CD4-positive, alpha-beta T cell (primary cell): ENCODE results near the gene RIPOR1. TPM values are rescaled to one million over a fixed set of nuclear protein-coding genes. Genes with fewer than 3 reads are reported as not detected.

Source experiments
- ATAC-seq: fragments of 200-7000 bp; cut with Tn5 transposase; one replicate; pipeline ENCODE4 v1.10.0; 2022; ENCODE audit warnings: mild to moderate bottlenecking; ENCODE audit not compliant: poor library complexity
- CTCF ChIA-PET: fragments of 350-600 bp; sonication (Branson Sonifier 250); formaldehyde crosslinking; loops from one replicate; lab custom pipeline; 2021; ENCODE audit warnings: antibody characterized with exemption, inconsistent platforms; lab: Charles Lee
- POLR2A ChIA-PET: fragments of 350-600 bp; sonication (Branson Sonifier 250); formaldehyde crosslinking; loops from one replicate; lab custom pipeline; 2021; ENCODE audit warnings: antibody characterized with exemption, inconsistent platforms; lab: Charles Lee
- DNase-seq, 14 experiments: peaks; one replicate each; pipeline ENCODE4 v3.0.0-alpha.2; 2013 to 2020; ENCODE audit warnings: mixed read lengths in 2 of 14
- H3K27ac ChIP-seq, 2 donors: one replicate each; pipeline versions ENCODE4 v1.5.1 to v1.7.0; 2013; ENCODE audit warnings: low read length in 2 of 2, low read depth in 1 of 2, mild to moderate bottlenecking in 1 of 2
- H3K27me3 ChIP-seq, 2 experiments: 1 replicate in 1 of 2; 2 replicates in 1 of 2; pipeline versions ENCODE4 v1.6.1 to v1.7.0; 2013; ENCODE audit warnings: low read length in 2 of 2, control low read depth in 1 of 2, mild to moderate bottlenecking in 1 of 2, moderate library complexity in 1 of 2; ENCODE audit not compliant: insufficient read depth in 2 of 2, control insufficient read depth in 1 of 2
- H3K36me3 ChIP-seq: one replicate; pipeline ENCODE4 v1.6.1; 2013; ENCODE audit warnings: low read length, control low read depth; ENCODE audit not compliant: insufficient read depth
- H3K4me1 ChIP-seq: one replicate; pipeline ENCODE4 v1.6.1; 2013; ENCODE audit warnings: low read length, control low read depth; ENCODE audit not compliant: insufficient read depth
- H3K4me3 ChIP-seq: one replicate; pipeline ENCODE4 v1.5.1; 2013; ENCODE audit warnings: mild to moderate bottlenecking, low read length, moderate library complexity
- H3K9me3 ChIP-seq, 2 experiments: 1 replicate in 1 of 2; 2 replicates in 1 of 2; pipeline versions ENCODE4 v1.6.1 to v1.7.0; 2013; ENCODE audit warnings: low read length in 2 of 2, mild to moderate bottlenecking in 2 of 2, control low read depth in 1 of 2, moderate library complexity in 1 of 2; ENCODE audit not compliant: control insufficient read depth in 1 of 2, insufficient read depth in 1 of 2
- H3K27ac Mint-ChIP-seq: one replicate; pipeline ENCODE4 v1.8.0; 2020; ENCODE audit warnings: mixed read lengths
- H3K27me3 Mint-ChIP-seq: one replicate; pipeline ENCODE4 v1.8.0; 2021; ENCODE audit warnings: mixed read lengths
- H3K36me3 Mint-ChIP-seq: one replicate; pipeline ENCODE4 v1.8.0; 2021; ENCODE audit warnings: low read depth, mixed read lengths
- H3K4me1 Mint-ChIP-seq: one replicate; pipeline ENCODE4 v1.8.0; 2021; ENCODE audit warnings: low read depth, mixed read lengths
- H3K4me3 Mint-ChIP-seq: one replicate; pipeline ENCODE4 v1.8.0; 2020; ENCODE audit warnings: mild to moderate bottlenecking, mixed read lengths
- H3K9me3 Mint-ChIP-seq: one replicate; pipeline ENCODE4 v1.8.0; 2020; ENCODE audit warnings: mixed read lengths
- CTCF ChIP-seq: fragments of 200-600 bp; IDR thresholded peaks from one replicate; pipeline ENCODE4 v1.8.0; 2022; ENCODE audit warnings: antibody characterized with exemption, mild to moderate bottlenecking
- intact Hi-C, 2 experiments: fragments of 100-400 bp; cut with DNase I in 1 of 2; cut with micrococcal nuclease in 1 of 2; formaldehyde crosslinking; loops; one replicate each; pipeline versions ENCODE4 v1.15.1 to v1.9.0; 2023 to 2025; cut with DNase I, micrococcal nuclease
- total RNA-seq, 174 experiments: library from RNA in 2 of 174; stranded (reverse) in 2 of 174; gene quantifications; one replicate each; pipeline ENCODE4 v1.2.3 and lab custom pipeline; 2021 to 2026

Gene RIPOR1
- total RNA-seq, 2 experiments from 2014 or later = 21.3 to 25.4 TPM

DNA sequence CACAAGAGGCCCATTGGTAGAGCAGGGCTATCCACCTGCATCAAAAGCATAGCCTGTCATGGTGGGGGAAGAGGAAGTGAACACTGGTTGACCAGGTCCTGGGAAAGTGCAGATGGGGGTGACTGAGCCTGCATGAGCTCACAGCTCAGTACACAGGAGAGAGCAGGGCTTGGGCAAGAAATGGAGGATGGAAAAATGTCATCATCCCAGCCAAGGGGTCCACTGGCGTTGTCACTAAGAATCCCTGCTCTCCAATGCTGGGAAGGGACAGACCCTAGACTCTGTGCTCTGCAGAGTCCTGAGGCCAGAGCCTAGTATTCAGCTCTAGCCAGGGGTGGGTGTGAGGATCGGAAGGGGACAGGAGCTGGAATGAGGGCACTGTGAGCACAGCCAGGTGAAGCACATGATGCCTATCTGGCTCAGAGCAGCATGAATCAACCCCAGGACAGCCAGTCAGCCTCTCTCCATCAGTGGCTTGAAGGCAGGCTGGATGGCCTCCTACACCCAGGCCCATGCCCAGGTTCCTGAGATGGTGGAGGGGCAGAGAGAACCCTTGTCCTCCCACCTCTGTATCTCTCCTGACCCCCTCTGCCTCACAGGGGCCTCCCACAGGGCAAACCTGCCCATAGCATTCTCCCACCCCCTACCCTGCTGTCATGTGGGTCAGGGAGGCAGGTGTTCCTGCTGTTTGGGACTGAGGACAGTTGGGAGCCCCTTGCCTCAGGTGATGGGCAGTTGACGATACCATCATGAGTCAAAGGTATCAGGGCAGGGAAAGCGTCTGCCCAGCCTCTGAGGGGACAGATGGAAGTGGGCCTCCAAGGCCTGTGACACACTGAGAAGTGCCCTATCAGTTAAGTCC is 19.9 kb downstream of the RIPOR1 start:
- H3K4me1 Mint-ChIP-seq = peaks cover 49% of the 10 kb centered on the region
- no peaks in the 10 kb centered on the region for H3K27me3 ChIP-seq
- ChIA-PET CTCF (interaction anchor here (0.9 to 9.6 kb wide), 10 partner anchors 8 to 124 kb away, joined by 3 to 119 read pairs (median 22); partner anchors contain the start of genes ATP6V0D1, CARMIL2 and CTCF), POLR2A (interaction anchor here (1.0 to 6.9 kb wide), 14 partner anchors 11 to 388 kb away, joined by 3 to 358 read pairs (median 8); partner anchors contain the start of genes ACD, ATP6V0D1, C16orf86 and CARMIL2)
- no peak overlapping the region for H3K4me3 Mint-ChIP-seq
- no peaks in the 10 kb centered on the region for H3K9me3 ChIP-seq
- peaks cover 52% of the 10 kb centered on the region for H3K4me1 ChIP-seq
- H3K36me3 Mint-ChIP-seq = peaks cover 20% of the 10 kb centered on the region
- peak overlapping the region; percentile 72 to 76 for H3K27ac ChIP-seq
- H3K27ac Mint-ChIP-seq = peak overlapping the region; percentile 92
- no peak for ATAC-seq
- H3K4me3 ChIP-seq = peak overlapping the region; percentile 44
- H3K9me3 Mint-ChIP-seq = no peaks in the 10 kb centered on the region
- intact Hi-C loops = no loop called here
- no peak for TF ChIP-seq CTCF
- H3K27me3 Mint-ChIP-seq = no peaks in the 10 kb centered on the region
- DNase-seq = peak in 1 of 14 experiments; percentile 30
- H3K36me3 ChIP-seq = peaks cover 21% of the 10 kb centered on the region

- no peaks in the 10 kb centered on the region for H3K9me3 Mint-ChIP-seq
- no peaks in the 10 kb centered on the region for H3K27me3 Mint-ChIP-seq
- Histone ChIP-seq H3K36me3 (peaks cover 16% of the 10 kb centered on the region), H3K27ac (peak overlapping the region; percentile 72 to 76), H3K27me3 (no peaks in the 10 kb centered on the region), H3K4me1 (peaks cover 53% of the 10 kb centered on the region), H3K4me3 (no peak overlapping the region), H3K9me3 (no peaks in the 10 kb centered on the region)
- no peak for DNase-seq
- H3K36me3 Mint-ChIP-seq = peaks cover 17% of the 10 kb centered on the region
- CTCF ChIA-PET = interaction anchor here (0.8 to 3.0 kb wide), 3 partner anchors 13 to 267 kb away, joined by 3 to 119 read pairs (median 8); partner anchors contain the start of gene CTCF
- intact Hi-C loops = no loop called here
- TF ChIP-seq CTCF = no peak
- ATAC-seq = no peak
- peak overlapping the region; percentile 92 for H3K27ac Mint-ChIP-seq
- peaks cover 53% of the 10 kb centered on the region for H3K4me1 Mint-ChIP-seq
- H3K4me3 Mint-ChIP-seq = no peak overlapping the region
- POLR2A ChIA-PET = interaction anchor here (4.9 to 6.0 kb wide), 2 partner anchors 13 to 95 kb away, joined by 60 to 90 read pairs; partner anchors contain the start of genes CARMIL2 and CTCF
These were observed 20.6 kb downstream of the RIPOR1 start for GRCh38 chr16:67549240-67549639.

DNA sequence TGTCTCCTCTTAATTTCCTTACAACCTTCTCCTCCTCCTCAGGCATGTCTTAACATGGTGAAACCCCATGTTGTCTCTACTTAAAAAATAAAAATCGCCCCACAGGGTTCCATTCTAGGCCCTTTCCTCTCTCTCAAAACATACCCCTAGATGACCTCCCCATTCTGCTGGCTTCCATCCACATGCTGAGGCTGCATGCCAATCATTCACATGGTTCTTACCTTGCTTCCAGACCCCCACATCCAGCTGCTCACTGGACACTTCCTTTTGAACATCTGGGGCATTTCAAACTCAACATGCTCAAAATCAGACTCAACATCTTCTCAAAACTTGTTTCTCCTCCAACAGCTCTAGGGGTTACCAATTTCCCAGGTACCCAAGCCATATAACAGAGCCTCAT is 21.3 kb downstream of the RIPOR1 start:
- Mint-ChIP-seq H3K4me1 (peaks cover 57% of the 10 kb centered on the region), H3K27ac (peak overlapping the region; percentile 92), H3K36me3 (peaks cover 14% of the 10 kb centered on the region), H3K4me3 (peak overlapping the region; percentile 25), H3K27me3 (no peaks in the 10 kb centered on the region), H3K9me3 (no peaks in the 10 kb centered on the region)
- intact Hi-C loops = no loop called here
- peaks cover 12% of the 10 kb centered on the region for H3K36me3 ChIP-seq
- H3K9me3 ChIP-seq = no peaks in the 10 kb centered on the region
- H3K27me3 ChIP-seq = no peaks in the 10 kb centered on the region
- H3K4me1 ChIP-seq = peaks cover 58% of the 10 kb centered on the region
- no peak for ATAC-seq
- TF ChIP-seq CTCF = no peak
- H3K4me3 ChIP-seq = no peak overlapping the region
- peak overlapping the region in 1 of 2 donors; percentile 76 for H3K27ac ChIP-seq
- ChIA-PET CTCF (interaction anchor here (1.1 to 2.3 kb wide), 2 partner anchors 13 to 29 kb away, joined by 3 to 8 read pairs; no protein-coding TSS in a partner anchor), POLR2A (interaction anchor here (4.9 to 6.0 kb wide), 2 partner anchors 12 to 94 kb away, joined by 60 to 90 read pairs; partner anchors contain the start of genes CARMIL2 and CTCF)
- DNase-seq = no peak
